ENCODE data around the gene KLF15.

DNA sequence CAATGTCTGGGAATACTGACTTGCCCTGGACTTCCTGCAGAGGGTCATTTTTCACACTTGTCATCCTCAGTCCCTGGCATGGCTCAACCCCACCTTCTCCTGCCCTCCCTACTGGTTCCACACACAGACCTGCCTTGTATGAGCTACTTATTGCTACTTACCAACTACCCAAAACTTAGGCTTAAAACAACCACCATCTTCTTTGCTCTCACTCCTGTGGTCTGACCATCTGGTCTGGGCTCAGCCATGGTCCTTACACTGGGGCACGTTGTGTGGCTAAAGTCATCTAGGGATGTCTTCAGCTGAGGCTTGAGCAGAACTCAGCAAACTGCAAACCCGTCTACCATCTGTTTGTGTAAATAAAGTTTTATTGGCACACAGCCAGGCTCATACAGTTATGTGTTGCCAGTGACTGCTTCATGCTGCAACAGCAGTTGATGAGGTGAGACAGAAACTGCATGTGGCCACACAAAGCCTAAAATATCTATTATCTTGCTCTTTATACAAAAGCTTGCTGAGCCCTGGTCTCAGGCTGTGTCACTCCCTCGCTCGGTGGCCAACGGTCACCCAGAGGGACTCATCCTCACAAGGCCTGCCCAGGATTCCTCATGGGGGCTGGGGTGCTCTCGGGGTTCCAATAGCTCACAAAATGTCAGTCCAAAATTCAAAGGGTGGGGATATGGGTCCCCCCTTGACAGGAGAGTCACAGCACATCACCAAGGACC is 43.5 kb downstream of the KLF15 start:
- TF ChIP-seq, protein P1, sequence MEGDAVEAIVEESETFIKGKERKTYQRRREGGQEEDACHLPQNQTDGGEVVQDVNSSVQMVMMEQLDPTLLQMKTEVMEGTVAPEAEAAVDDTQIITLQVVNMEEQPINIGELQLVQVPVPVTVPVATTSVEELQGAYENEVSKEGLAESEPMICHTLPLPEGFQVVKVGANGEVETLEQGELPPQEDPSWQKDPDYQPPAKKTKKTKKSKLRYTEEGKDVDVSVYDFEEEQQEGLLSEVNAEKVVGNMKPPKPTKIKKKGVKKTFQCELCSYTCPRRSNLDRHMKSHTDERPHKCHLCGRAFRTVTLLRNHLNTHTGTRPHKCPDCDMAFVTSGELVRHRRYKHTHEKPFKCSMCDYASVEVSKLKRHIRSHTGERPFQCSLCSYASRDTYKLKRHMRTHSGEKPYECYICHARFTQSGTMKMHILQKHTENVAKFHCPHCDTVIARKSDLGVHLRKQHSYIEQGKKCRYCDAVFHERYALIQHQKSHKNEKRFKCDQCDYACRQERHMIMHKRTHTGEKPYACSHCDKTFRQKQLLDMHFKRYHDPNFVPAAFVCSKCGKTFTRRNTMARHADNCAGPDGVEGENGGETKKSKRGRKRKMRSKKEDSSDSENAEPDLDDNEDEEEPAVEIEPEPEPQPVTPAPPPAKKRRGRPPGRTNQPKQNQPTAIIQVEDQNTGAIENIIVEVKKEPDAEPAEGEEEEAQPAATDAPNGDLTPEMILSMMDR (IDR thresholded peaks at IDR 0.05), result no peak
- TF ChIP-seq POLR2A (IDR thresholded peaks at IDR 0.05), result no peak
